K562 (cell line): Measurements from ENCODE around the gene TEDC1. TPM values are rescaled to one million over a fixed set of nuclear protein-coding genes. Genes with fewer than 3 reads are reported as not detected.

Source experiments
- ATAC-seq: fragments of 200-7000 bp; cut with Tn5 transposase; 3 replicates; pipeline ENCODE4 v1.9.1; 2020; ENCODE audit warnings: moderate library complexity
- BruUV-seq: library from RNA; stranded (reverse); fragments of 400-500 nt; replicated peaks from 2 replicates; lab custom pipeline; 2021; lab: Mats Ljungman, UMichigan
- CTCF ChIA-PET: fragments of 300-600 bp; formaldehyde crosslinking; extraction: SDS; loops from one replicate; lab custom pipeline; 2021; ENCODE audit warnings: low intra/inter-chr PET ratio; lab: Yijun Ruan, JAX
- POLR2A ChIA-PET: fragments of 300-600, 350-650 bp; sonication (Branson Sonifier 250); formaldehyde crosslinking; extraction: SDS; loops from one replicate; lab custom pipeline; 2021; ENCODE audit warnings: antibody characterized with exemption, inconsistent platforms; lab: Yijun Ruan, JAX
- DNase-seq, 4 experiments: peaks; one replicate each; pipeline versions ENCODE4 v3.0.0 to v3.0.0-alpha.2; 2011 to 2018; ENCODE audit warnings: low spot score in 3 of 4, mixed read lengths in 3 of 4; ENCODE audit errors: extremely low read depth in 1 of 4
- FAIRE-seq: peaks from 2 replicates; lab custom pipeline; 2011; peaks lifted over from hg19 to GRCh38; lab: Jason Lieb, UNC
- H2AFZ ChIP-seq: 2 replicates; pipeline ENCODE4 v1.6.0; 2011; ENCODE audit warnings: low read depth, low read length, control low read depth, inconsistent platforms
- H3K27ac ChIP-seq: fragments of 200-600 bp; 3 replicates; pipeline ENCODE4 v1.8.0; 2011; ENCODE audit warnings: low read depth, mild to moderate bottlenecking, control low read depth, inconsistent platforms, low read length, moderate library complexity, mixed read lengths; ENCODE audit errors: extremely low read depth
- H3K27me3 ChIP-seq, 2 experiments: fragments of 300-600 bp in 1 of 2; 2 replicates in 1 of 2; 3 replicates in 1 of 2; pipeline versions ENCODE4 v1.6.0 to v1.8.0; 2011; ENCODE audit warnings: inconsistent platforms in 2 of 2, low read length in 2 of 2, mild to moderate bottlenecking in 1 of 2, mixed read lengths in 1 of 2, moderate library complexity in 1 of 2; ENCODE audit not compliant: control insufficient read depth in 2 of 2, insufficient read depth in 2 of 2
- H3K36me3 ChIP-seq: fragments of 300-600 bp; 3 replicates; pipeline ENCODE4 v1.8.0; 2011; ENCODE audit warnings: mild to moderate bottlenecking, low read length, inconsistent platforms; ENCODE audit not compliant: control insufficient read depth, insufficient read depth
- H3K4me1 ChIP-seq, 2 experiments: fragments of 200-600 bp in 1 of 2; replicated peaks in 1 of 2; 2 replicates in 1 of 2; 3 replicates in 1 of 2; pipeline versions ENCODE4 v1.5.1 to v1.8.0; 2011; ENCODE audit warnings: inconsistent platforms in 2 of 2, low read length in 2 of 2, mild to moderate bottlenecking in 1 of 2, mixed read lengths in 1 of 2, moderate library complexity in 1 of 2; ENCODE audit not compliant: control insufficient read depth in 2 of 2, insufficient read depth in 2 of 2
- H3K4me2 ChIP-seq: 2 replicates; pipeline ENCODE4 v1.6.1; 2011; ENCODE audit warnings: low read length, control low read depth, inconsistent platforms, mixed read lengths; ENCODE audit not compliant: insufficient read depth
- H3K4me3 ChIP-seq: fragments of 200-600 bp; sonication (generic), shearing (Covaris generic); 2 replicates; pipeline ENCODE4 v1.5.1; 2016; ENCODE audit warnings: control low read depth, inconsistent platforms
- H3K79me2 ChIP-seq: fragments of 200-600 bp; 3 replicates; pipeline ENCODE4 v1.8.0; 2011; ENCODE audit warnings: low read length, inconsistent platforms; ENCODE audit not compliant: control insufficient read depth, insufficient read depth
- H3K9ac ChIP-seq, 2 experiments: 2 replicates each; pipeline versions ENCODE4 v1.6.0 to v1.6.1; 2011; ENCODE audit warnings: low read depth in 2 of 2, low read length in 2 of 2, control low read depth in 1 of 2, inconsistent platforms in 1 of 2, mild to moderate bottlenecking in 1 of 2, mixed read lengths in 1 of 2; ENCODE audit not compliant: insufficient read depth in 1 of 2
- H3K9me1 ChIP-seq: one replicate; pipeline ENCODE4 v1.6.0; 2011; ENCODE audit warnings: inconsistent platforms, mild to moderate bottlenecking, low read length, moderate library complexity; ENCODE audit not compliant: control insufficient read depth, insufficient read depth
- H3K9me3 ChIP-seq: replicated peaks from 2 replicates; pipeline ENCODE4 v1.5.1; 2011; ENCODE audit warnings: low read depth, low read length, inconsistent platforms; ENCODE audit not compliant: control insufficient read depth, insufficient read depth
- H4K20me1 ChIP-seq: replicated peaks from 2 replicates; pipeline ENCODE4 v1.6.1; 2011; ENCODE audit warnings: low read length, inconsistent platforms, mixed read lengths; ENCODE audit not compliant: control insufficient read depth, insufficient read depth
- CREBBP ChIP-seq: IDR thresholded peaks from one replicate; pipeline ENCODE4 v1.6.1; 2012; ENCODE audit warnings: low read depth, mild to moderate bottlenecking, control low read depth, inconsistent platforms, low read length
- GATAD2B ChIP-seq: fragments of 450-650 bp; IDR thresholded peaks from 2 replicates; pipeline ENCODE4 v1.6.1; 2017; ENCODE audit warnings: mild to moderate bottlenecking, borderline replicate concordance
- POLR2G ChIP-seq: fragments of 200-400 bp; formaldehyde crosslinking; IDR thresholded peaks from 2 replicates; pipeline ENCODE4 v1.6.1; 2017; ENCODE audit warnings: low read depth, mild to moderate bottlenecking, antibody characterized with exemption, low read length, moderate library complexity
- RBM15 ChIP-seq: fragments of 200-400 bp; formaldehyde crosslinking; IDR thresholded peaks from 2 replicates; pipeline ENCODE4 v1.6.1; 2018; ENCODE audit warnings: mild to moderate bottlenecking, low read length, moderate library complexity; ENCODE audit not compliant: insufficient read depth
- RREB1 ChIP-seq: fragments of 250-450 bp; sonication (Bioruptor Pico); IDR thresholded peaks from 2 replicates; pipeline ENCODE4 v1.4.0; 2020
- WGBS: fragments of 100-300 bp; shearing (Covaris generic); methylation state at CpG from one replicate; pipeline ENCODE4 v1.1.6; 2016; ENCODE audit warnings: low coverage, mixed read lengths; ENCODE audit not compliant: insufficient coverage; ENCODE audit errors: missing lambda C conversion rate; 5-methylcytosine and 5-hydroxymethylcytosine counted together
- in situ Hi-C: fragments of 300-500 bp; cut with MboI; formaldehyde crosslinking; loops from 4 replicates; pipeline ENCODE4 v1.15.0; 2018; ENCODE audit warnings: inconsistent platforms, mixed read lengths
- intact Hi-C: fragments of 100-400 bp; cut with micrococcal nuclease; formaldehyde crosslinking; loops from 2 replicates; pipeline ENCODE4 v1.14.2; 2022
- polyA plus RNA-seq, 8 experiments: library from polyadenylated mRNA; depleted of rRNA in 4 of 8; stranded (reverse) in 5 of 8; unstranded in 3 of 8; fragments of >200 nt; fragmentation: Nextera tagmentation in 2 of 8; fragmentation: Illumina TruSeq in 1 of 8; extraction: Ambion mirVana in 2 of 8; extraction: Trizol in 1 of 8; gene quantifications; 2 replicates each; pipeline versions ENCODE4 v1.2.1 to v1.2.3, GENCODE V29; 2011 to 2014; ENCODE audit warnings: inconsistent platforms in 1 of 8, missing spikeins in 1 of 8
- total RNA-seq, 7 experiments: library from RNA; depleted of rRNA in 6 of 7; stranded (reverse); fragments of >200 nt in 6 of 7; fragmentation: Illumina TruSeq in 2 of 7; extraction: Trizol in 2 of 7; gene quantifications; 2 replicates each; pipeline versions ENCODE4 v1.2.1 to v1.2.3, GENCODE V29; 2011 to 2021; ENCODE audit warnings: low replicate concordance in 1 of 7

The TEDC1 gene
- total and polyA plus RNA-seq, 9 of the 15 experiments (the other 6 are each of a cell fraction or from before 2014, with no cell fraction given), result 0.21 to 28.3 (median 5.9) TPM

- peaks cover 6% of the 10 kb centered on the region for H4K20me1 ChIP-seq
- ChIA-PET POLR2A (interaction anchor here (1.9 kb wide), 1 partner anchor 8 kb away, joined by 12 read pairs; no protein-coding TSS in a partner anchor), CTCF (interaction anchor here (0.7 to 2.0 kb wide), 2 partner anchors 17 to 118 kb away, joined by 4 to 16 read pairs; no protein-coding TSS in a partner anchor)
- peaks cover 6 to 86% of the 10 kb centered on the region in 2 experiments for H3K4me1 ChIP-seq
- intact Hi-C loops, result loop anchor here (5.0 kb wide), 1 partner anchor 42 kb away; no protein-coding TSS in a partner anchor
- H3K4me3 ChIP-seq, result no peak overlapping the region
- FAIRE-seq (no peak), ATAC-seq (no peak), DNase-seq (peak in 1 of 4 experiments; percentile 27)
- TSS peak; percentile 59 for BruUV-seq
- peaks cover 5% of the 10 kb centered on the region; the same call in 2 of the 3 replicates for H3K79me2 ChIP-seq
- no peaks in the 10 kb centered on the region for H3K9me1 ChIP-seq
- H3K27ac ChIP-seq, result no peak overlapping the region
- no peaks in the 10 kb centered on the region for H3K27me3 ChIP-seq
- WGBS, result 64% methylated on average over 18 of the region's 20 CpGs
- no peak overlapping the region for H2AFZ ChIP-seq
- peak overlapping the region in 1 of 2 experiments; percentile 94; a peak in 3 of 4 replicates for H3K9ac ChIP-seq
- H3K4me2 ChIP-seq, result no peak overlapping the region; the same call in 1 of the 2 replicates
- in situ Hi-C loops, result loop anchor here (5.0 kb wide), 1 partner anchor 117 kb away; no protein-coding TSS in a partner anchor
- H3K36me3 ChIP-seq, result peaks cover 2% of the 10 kb centered on the region; the same call in 1 of the 3 replicates
- no peak for TF ChIP-seq RBM15
- 0 out of 2 replicates have a peak, but pooled peaks have one; percentile 28 for TF ChIP-seq POLR2G
- TF ChIP-seq GATAD2B, result no peak
- no peak for TF ChIP-seq RREB1
- TF ChIP-seq CREBBP, result no peak
- H3K9me3 ChIP-seq, result no peaks in the 10 kb centered on the region
Measured at GRCh38 chr14:105488781-105489541, 2.1 kb upstream of the TEDC1 start.
